Stimulated activated CD8-positive, alpha-beta memory T cell treated with anti-CD3 and anti-CD28 coated beads, Interleukin-15, amount 100 ng/mL, for 24 hours (primary cell): ENCODE data around the gene TUBE1.

ENCODE experiments used
- DNase-seq: peaks from one replicate; pipeline ENCODE4 v3.0.0-alpha.2; 2020; ENCODE audit warnings: low read depth

The TUBE1 gene

DNA sequence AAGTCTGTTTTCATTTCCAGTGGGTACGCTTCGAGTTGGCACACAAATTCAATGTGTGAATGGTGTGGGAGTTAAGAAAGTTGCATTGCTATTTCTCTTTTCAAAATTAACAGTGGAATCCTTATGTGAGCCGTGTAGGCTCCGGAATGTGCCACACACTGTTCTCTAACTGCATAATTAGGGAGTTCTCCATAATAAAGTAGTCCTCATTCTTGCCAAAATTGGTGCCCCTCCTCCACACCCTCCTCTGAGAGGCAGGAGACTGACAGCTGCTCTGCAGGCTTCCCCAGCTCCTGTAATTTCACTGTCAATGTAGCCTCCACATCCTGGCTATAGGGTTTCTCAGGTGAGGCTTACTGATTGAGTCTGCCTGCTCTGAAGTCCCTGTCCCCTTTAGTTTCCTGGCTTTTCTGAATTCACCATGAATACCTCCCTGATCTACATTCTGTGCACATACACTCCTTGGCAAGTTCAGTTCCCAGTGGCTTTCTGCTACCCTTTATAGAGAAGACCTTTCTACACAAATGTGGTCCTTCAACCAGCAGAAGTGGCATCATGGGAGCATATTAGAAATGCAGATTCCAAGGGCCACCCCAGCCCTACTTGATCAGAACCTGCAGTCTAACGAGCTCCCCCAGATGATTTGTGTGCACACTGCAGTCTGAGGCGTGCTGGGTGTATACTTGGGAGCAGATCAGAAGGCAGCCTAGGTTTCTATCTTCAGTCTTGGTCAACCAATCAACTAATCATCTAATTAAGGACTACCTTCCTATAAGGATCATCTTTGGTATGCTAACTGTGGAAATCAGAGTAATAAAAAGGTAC is 53.3 kb downstream of the TUBE1 start:
- no peak for DNase-seq

DNA sequence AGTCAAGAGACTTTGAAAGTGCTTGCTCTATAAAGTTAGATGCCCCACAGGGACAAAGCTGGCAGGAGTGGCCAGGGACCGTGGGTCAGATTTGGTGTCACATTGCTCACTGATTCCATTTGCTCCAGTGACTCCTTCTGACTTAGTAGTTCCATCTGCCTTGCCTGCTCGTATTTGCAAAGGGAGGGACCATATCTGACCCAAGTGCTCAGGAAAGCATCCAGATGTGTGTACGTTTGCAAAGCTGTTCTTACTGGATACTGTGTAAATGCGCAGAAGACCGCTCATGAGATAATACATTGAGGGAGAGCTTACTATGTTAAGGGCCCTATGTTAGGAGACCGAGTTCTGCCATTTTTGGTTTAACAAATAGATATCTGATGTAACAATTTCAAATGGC is 54.6 kb downstream of the TUBE1 start:
- DNase-seq, result no peak

DNA sequence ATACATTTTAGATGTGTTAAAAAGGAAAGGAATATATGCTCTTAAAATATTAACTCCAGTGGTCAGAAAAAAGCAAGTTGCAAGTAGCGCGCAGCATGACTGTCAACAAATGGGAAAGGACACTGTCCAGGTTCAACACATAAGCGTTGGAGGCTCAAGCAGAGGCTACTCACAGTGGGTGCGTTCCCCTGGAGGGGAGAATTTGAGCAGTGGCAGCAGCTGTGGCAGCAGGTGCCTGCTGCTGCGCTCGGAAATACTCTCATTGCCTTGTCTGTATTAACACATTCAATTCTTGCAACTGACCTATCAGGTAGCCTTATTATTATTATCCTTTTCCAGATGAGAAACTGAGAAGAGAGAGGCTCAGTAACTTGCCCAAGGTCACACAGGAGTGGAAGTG is 55.3 kb downstream of the TUBE1 start:
- no peak for DNase-seq

DNA sequence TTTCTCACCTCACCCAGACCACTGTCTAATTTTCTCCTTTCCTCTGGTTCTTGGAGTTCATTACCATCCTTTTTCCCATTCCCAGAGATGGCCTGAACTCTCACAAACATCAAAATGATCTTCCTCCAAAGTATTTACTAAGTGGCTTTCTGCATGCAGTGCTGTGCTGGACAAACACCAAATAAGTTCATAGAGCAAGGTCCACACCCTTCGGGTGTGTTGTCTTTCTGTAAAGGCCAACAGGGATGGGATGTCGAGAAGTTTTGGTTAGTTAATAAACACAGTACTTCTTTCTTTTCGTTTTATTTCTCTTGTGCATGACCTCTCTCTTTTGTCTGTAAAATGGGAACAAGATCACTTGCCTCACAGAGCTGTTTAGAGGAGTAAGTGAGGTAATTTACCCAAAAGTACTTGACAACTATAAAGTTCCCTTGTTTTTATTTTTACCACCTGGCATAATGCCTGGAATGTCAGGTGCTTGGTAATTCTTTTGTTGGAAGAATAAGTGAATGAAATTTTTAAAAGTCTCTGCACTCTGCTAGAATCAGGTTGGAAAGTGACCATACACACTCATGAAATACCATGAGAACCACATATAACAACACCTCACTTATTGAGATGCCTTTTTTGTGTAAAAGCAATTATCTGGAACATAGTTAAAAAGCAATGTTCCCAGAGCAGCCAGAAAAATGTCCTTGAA is 56.2 kb downstream of the TUBE1 start:
- DNase-seq, result no peak

DNA sequence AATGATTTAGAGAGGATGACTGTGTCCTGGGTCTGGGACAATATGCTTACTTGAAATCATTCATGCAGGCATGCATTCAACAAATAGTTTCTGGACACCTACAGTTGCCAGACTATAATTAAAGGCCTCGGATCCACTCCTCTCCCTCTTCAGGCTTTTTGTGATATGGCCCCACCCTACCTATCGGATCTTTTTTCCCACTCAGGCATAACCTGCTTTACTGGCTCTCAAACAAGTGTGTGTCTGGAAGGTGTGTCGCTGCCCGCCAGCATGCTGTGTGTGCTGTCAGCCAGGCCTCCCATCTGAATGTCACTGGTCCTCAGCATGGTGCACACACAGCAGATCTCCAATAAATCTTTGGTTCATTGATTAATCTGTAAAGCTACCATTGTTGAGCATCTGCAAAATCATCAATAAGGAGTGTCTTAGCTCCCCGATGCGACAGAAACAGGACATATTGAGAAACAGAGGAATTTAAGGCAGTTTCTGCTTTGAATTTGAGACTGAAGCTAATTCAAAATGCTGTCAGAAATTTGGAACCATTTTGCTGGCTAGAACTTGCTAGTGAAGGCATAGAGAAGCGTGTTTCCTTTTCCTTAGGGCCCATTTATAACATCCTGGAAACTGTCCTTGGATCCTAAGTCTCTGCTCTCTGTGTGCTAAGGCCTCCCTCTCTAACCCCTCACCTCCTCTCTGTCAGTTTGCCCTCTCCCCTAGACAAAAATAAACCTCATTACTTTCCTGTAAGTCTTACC is 56.9 kb downstream of the TUBE1 start:
- no peak for DNase-seq

DNA sequence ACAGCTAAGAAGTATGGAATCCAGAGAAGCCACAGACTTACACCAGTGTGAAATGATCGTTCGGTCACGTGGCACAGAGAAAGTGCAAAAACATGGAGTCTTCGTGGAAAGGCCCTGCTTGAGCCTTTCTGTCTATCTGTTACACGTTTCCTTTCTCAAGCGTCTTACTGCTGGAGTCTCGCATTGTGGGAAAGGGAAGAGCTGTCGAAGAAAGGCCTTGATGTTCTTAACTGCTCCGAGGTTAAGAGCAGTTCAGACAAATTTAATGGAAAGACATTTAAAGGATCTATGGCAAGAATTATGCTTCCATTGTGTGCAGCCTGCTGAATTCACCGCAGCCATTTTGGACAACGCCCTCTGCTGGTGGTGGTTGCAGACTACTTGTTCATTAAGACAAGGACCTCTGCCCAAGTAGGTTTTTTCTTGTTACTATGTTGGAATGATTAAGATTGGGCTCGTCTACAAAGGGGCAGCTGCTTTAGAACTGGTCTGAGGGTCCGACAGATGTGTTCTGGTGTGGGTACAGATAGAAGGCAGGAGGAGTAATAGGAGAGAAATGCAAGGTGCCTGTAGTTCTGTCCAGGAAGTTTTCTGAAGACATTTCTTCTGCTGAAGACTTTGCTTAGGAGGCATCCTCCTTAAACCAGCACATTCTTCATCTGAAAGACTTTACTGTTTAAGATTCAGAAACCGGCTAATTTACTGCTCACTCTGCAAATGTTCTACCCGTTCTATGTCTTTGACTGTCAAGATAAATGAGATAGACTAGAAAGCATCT is 58.0 kb downstream of the TUBE1 start:
- DNase-seq, result peak; percentile 36

DNA sequence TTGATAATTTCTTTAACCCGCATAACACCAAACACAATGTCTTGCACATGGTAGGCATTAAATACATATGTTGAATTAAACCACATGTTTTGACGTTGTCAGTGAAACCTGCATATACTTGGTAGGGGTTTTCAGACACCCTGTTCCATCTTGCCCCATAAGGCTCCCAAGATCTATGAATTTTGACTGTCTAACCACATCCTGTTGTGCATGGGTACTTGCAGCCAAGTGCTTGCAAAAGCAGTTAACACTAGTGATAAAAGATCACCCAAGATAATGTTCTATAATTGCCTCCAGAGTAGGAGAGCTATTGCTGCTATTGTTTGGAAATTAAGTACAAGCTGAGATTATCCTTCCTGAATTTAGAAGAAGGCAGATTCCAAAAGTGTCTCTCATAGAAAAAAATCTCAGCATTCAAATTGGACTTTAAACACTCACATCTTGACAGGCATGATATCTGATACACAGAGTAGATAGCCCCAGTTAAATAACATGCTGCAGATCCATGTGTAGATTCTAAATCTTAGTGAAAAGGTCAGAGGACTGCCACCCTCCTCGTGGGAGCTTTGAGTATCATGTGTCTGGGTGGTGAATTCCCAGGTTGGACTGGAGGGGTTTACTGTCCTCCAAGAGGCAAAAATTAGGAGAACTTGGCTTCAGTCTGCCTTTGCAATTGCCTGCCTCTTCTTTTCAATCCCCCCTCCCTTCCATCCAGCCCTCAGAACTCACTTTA is 59.2 kb downstream of the TUBE1 start:
- no peak for DNase-seq

DNA sequence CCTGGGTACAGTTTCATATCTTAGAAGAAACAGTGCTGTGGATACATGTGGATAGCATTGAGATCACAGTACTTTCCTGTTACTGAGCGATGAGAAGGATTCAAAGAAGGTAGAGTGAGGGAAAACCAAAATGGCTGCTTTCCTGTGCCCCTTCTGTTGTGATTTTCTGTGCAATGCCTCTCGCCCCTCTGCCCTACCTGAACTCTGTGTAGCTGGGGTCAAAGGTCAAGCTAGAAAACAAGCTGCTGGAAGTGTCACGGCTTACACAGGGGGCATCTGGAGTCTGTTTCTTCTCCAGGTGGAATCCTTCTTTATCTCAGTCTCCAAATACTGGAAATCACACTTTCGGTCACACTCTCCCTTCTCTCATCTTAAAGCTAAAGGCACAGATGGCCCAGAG is 60.3 kb downstream of the TUBE1 start:
- DNase-seq, result no peak

DNA sequence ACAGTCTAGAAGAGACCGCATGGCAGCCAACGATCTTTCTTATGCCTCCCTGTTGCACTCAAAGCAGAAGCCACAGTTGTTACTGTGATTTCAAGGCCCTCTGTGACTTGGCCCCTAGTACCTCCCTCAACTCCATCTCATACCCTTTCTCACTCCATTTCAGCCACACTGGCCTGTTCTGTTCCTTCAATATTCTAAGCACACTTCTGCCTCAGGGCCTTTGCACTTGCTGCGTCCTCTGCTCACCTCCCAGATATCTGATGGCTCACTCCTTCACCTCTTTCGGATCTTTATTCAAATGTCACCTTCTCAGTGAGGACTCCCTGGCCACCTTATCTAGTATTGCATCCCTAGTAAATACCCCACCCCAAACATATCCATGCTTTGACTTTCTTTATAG is 62.8 kb downstream of the TUBE1 start:
- DNase-seq, result no peak

DNA sequence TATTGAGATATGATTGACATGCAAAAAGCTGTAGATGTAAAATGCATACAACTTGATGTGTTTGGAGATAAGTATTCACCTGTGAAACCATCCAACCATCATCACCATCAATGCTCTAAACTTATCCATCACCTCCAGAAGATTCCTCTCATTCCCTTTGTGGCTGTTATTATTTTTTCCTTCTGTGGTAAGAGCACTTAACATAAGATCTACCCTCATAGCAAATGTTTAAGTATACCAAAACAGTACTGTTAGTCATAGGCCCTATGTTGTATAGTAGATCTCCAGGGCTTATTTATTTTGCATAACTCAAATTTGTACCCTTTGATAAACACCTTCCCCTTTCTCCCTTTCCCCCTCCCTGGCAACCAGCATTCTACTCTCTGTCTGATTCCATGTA is 64.5 kb downstream of the TUBE1 start:
- DNase-seq, result no peak

DNA sequence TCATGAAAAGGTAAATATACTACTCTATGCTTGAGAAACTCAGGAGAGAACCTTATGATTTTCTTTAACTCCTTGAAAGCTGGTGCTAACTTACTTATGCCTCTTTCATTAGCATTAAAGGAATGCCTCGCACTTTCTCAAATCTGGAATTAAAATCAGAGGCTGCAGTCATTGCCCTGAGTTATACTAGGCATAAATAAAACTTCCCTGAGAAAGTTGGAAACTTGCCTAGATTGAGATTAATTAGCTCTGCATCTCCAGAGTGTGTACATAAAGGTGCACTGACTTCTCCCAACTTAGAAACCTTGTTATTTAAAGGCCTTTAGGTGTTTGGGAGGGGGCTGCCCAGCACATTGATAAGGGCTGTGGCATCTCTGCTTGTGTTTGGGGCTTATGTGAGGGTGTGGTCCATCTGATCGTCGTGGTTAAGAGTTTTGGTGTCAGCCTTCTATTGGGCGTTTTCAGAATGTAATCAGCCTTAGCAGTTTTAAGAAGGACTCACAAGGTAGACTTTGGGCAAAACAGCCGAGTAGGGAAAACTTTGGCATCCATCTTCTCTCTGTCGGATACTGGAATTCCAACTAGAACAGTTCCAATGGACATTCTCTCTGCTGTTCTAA is 65.5 kb downstream of the TUBE1 start:
- no peak for DNase-seq
